ENCODE data around the gene KRT71.

- TF ChIP-seq CTCF (IDR thresholded peaks at IDR 0.05) (no peak), POLR2A (IDR thresholded peaks at IDR 0.05) (no peak)
These were observed 6.8 kb downstream of the KRT71 start for GRCh38 chr12:52546126-52546525.
